Neural progenitor cell (in vitro differentiated cells): Measurements from ENCODE around the gene STRN4. TPM values are rescaled to one million over a fixed set of nuclear protein-coding genes. Genes with fewer than 3 reads are reported as not detected.

Experiments
- DNase-seq: peaks from one replicate; pipeline ENCODE4 v3.0.0-alpha.2; 2016; ENCODE audit warnings: low spot score
- H2AFZ ChIP-seq: fragments of 200-600 bp; sonication (generic); replicated peaks from 2 replicates; pipeline ENCODE4 v1.6.1; 2016; ENCODE audit warnings: antibody characterized with exemption
- H3F3A ChIP-seq: fragments of 200-600 bp; sonication (generic); 2 replicates; pipeline ENCODE4 v1.6.1; 2016; ENCODE audit warnings: antibody characterized with exemption, low read depth
- H3K27ac ChIP-seq: fragments of 200-600 bp; sonication (generic); 2 replicates; pipeline ENCODE4 v1.5.1; 2016; ENCODE audit warnings: mild to moderate bottlenecking
- H3K27me3 ChIP-seq: fragments of 200-600 bp; sonication (generic); 2 replicates; pipeline ENCODE4 v1.6.1; 2016; ENCODE audit warnings: mild to moderate bottlenecking, moderate library complexity
- H3K36me3 ChIP-seq: fragments of 200-600 bp; sonication (generic); 2 replicates; pipeline ENCODE4 v1.5.1; 2016
- H3K4me1 ChIP-seq: fragments of 200-600 bp; sonication (generic); 2 replicates; pipeline ENCODE4 v1.6.1; 2016; ENCODE audit warnings: mixed run types
- H3K4me2 ChIP-seq: fragments of 200-600 bp; sonication (generic); 2 replicates; pipeline ENCODE4 v1.6.1; 2016
- H3K4me3 ChIP-seq: fragments of 200-600 bp; sonication (generic); 2 replicates; pipeline ENCODE4 v1.5.1; 2016
- H3K79me2 ChIP-seq: fragments of 200-600 bp; sonication (generic); 2 replicates; pipeline ENCODE4 v1.6.1; 2016; ENCODE audit warnings: low read depth
- H3K9ac ChIP-seq: fragments of 200-600 bp; sonication (generic); 2 replicates; pipeline ENCODE4 v1.6.1; 2016
- H3K9me3 ChIP-seq: fragments of 200-600 bp; sonication (generic); 2 replicates; pipeline ENCODE4 v1.5.1; 2016; ENCODE audit warnings: low read depth
- H4K20me1 ChIP-seq: fragments of 200-600 bp; sonication (generic); 2 replicates; pipeline ENCODE4 v1.6.1; 2016; ENCODE audit warnings: low read depth
- H3K27ac Mint-ChIP-seq: 3 replicates; pipeline ENCODE4 v1.8.0; 2021; ENCODE audit warnings: mixed read lengths
- H3K27me3 Mint-ChIP-seq: 2 replicates; pipeline ENCODE4 v1.8.0; 2022; ENCODE audit warnings: low read depth, mild to moderate bottlenecking, inconsistent platforms, moderate library complexity, mixed read lengths; ENCODE audit not compliant: insufficient read depth
- H3K36me3 Mint-ChIP-seq: 3 replicates; pipeline ENCODE4 v1.8.0; 2021; ENCODE audit warnings: mixed read lengths
- H3K4me1 Mint-ChIP-seq: 3 replicates; pipeline ENCODE4 v1.8.0; 2021; ENCODE audit warnings: mixed read lengths
- H3K4me3 Mint-ChIP-seq: 3 replicates; pipeline ENCODE4 v1.8.0; 2021; ENCODE audit warnings: mild to moderate bottlenecking, moderate library complexity, mixed read lengths
- H3K9me3 Mint-ChIP-seq: 3 replicates; pipeline ENCODE4 v1.8.0; 2020; ENCODE audit warnings: mixed read lengths
- CTCF ChIP-seq: fragments of 200-600 bp; sonication (generic); IDR thresholded peaks from 2 replicates; pipeline ENCODE4 v1.5.1; 2017; ENCODE audit warnings: antibody characterized with exemption, mild to moderate bottlenecking
- EZH2 ChIP-seq: fragments of 200-600 bp; sonication (generic); IDR thresholded peaks from 2 replicates; pipeline ENCODE4 v1.6.1; 2017; ENCODE audit warnings: antibody characterized with exemption, mild to moderate bottlenecking, moderate library complexity
- EZH2phosphoT487 ChIP-seq: fragments of 200-600 bp; sonication (generic); IDR thresholded peaks from 2 replicates; pipeline ENCODE4 v1.6.1; 2017; ENCODE audit warnings: antibody characterized with exemption
- total RNA-seq: library from RNA; depleted of rRNA; stranded (reverse); fragments of >200 nt; gene quantifications from 2 replicates; pipeline ENCODE4 v1.2.3, GENCODE V29; 2015; ENCODE audit warnings: low replicate concordance

Gene STRN4
- total RNA-seq, 1 donor from 2014 or later = 54.1 TPM

GRCh38 chr19:46692918-46693722 is 53.1 kb downstream of the STRN4 start:
- H3K27me3 ChIP-seq = no peaks in the 10 kb centered on the region
- Mint-ChIP-seq H3K36me3 (peaks cover 40% of the 10 kb centered on the region), H3K27me3 (peaks cover 13% of the 10 kb centered on the region), H3K4me1 (peaks cover 13% of the 10 kb centered on the region), H3K27ac (no peak overlapping the region), H3K9me3 (no peaks in the 10 kb centered on the region), H3K4me3 (no peak overlapping the region)
- H4K20me1 ChIP-seq = peaks cover 26% of the 10 kb centered on the region
- DNase-seq = no peak
- no peak overlapping the region for H3K4me2 ChIP-seq
- H2AFZ ChIP-seq = no peak overlapping the region
- no peak overlapping the region for H3K9ac ChIP-seq
- H3K27ac ChIP-seq = no peak overlapping the region
- no peak overlapping the region for H3K4me3 ChIP-seq
- no peaks in the 10 kb centered on the region for H3K79me2 ChIP-seq
- H3K9me3 ChIP-seq = no peaks in the 10 kb centered on the region
- H3K36me3 ChIP-seq = peaks cover 11% of the 10 kb centered on the region
- TF ChIP-seq CTCF (no peak), EZH2 (no peak), EZH2phosphoT487 (no peak)
- H3K4me1 ChIP-seq = no peaks in the 10 kb centered on the region
- H3F3A ChIP-seq = peaks cover 10% of the 10 kb centered on the region

- H3K4me1 Mint-ChIP-seq = peaks cover 3% of the 10 kb centered on the region
- no peaks in the 10 kb centered on the region for H3K9me3 Mint-ChIP-seq
- no peak overlapping the region for H3K4me2 ChIP-seq
- TF ChIP-seq EZH2 (no peak), EZH2phosphoT487 (no peak), CTCF (no peak)
- H3K36me3 ChIP-seq = peaks cover 11% of the 10 kb centered on the region
- H3K79me2 ChIP-seq = no peaks in the 10 kb centered on the region
- H3K27me3 Mint-ChIP-seq = peaks cover 9% of the 10 kb centered on the region
- no peak overlapping the region for H3K4me3 Mint-ChIP-seq
- H3K36me3 Mint-ChIP-seq = peaks cover 39% of the 10 kb centered on the region
- H3K9ac ChIP-seq = no peak overlapping the region
- no peak overlapping the region for H3K27ac ChIP-seq
- no peak overlapping the region for H2AFZ ChIP-seq
- no peak overlapping the region for H3K27ac Mint-ChIP-seq
- peaks cover 3% of the 10 kb centered on the region for H3F3A ChIP-seq
- H3K27me3 ChIP-seq = no peaks in the 10 kb centered on the region
- H4K20me1 ChIP-seq = peaks cover 18% of the 10 kb centered on the region
- no peaks in the 10 kb centered on the region for H3K9me3 ChIP-seq
- no peak for DNase-seq
- no peak overlapping the region for H3K4me3 ChIP-seq
- H3K4me1 ChIP-seq = no peaks in the 10 kb centered on the region
Observed at GRCh38 chr19:46691948-46692347, 54.3 kb downstream of the STRN4 start.

- Histone ChIP-seq H3K9me3 (no peaks in the 10 kb centered on the region), H3K4me1 (no peaks in the 10 kb centered on the region), H3K4me2 (no peak overlapping the region), H3F3A (no peaks in the 10 kb centered on the region), H3K36me3 (peaks cover 11% of the 10 kb centered on the region), H3K9ac (no peak overlapping the region), H3K27ac (no peak overlapping the region), H3K4me3 (no peak overlapping the region), H3K79me2 (no peaks in the 10 kb centered on the region), H4K20me1 (peaks cover 9% of the 10 kb centered on the region), H2AFZ (no peak overlapping the region), H3K27me3 (no peaks in the 10 kb centered on the region)
- TF ChIP-seq EZH2 (no peak), EZH2phosphoT487 (no peak), CTCF (no peak)
- no peak overlapping the region for H3K27ac Mint-ChIP-seq
- no peaks in the 10 kb centered on the region for H3K4me1 Mint-ChIP-seq
- H3K4me3 Mint-ChIP-seq = no peak overlapping the region
- H3K27me3 Mint-ChIP-seq = peaks cover 6% of the 10 kb centered on the region
- DNase-seq = no peak
- H3K9me3 Mint-ChIP-seq = no peaks in the 10 kb centered on the region
- H3K36me3 Mint-ChIP-seq = peaks cover 35% of the 10 kb centered on the region
Observed at GRCh38 chr19:46691104-46691503, 55.1 kb downstream of the STRN4 start.
